Measurements from ENCODE around the gene OCA2. TPM values are rescaled to one million over a fixed set of nuclear protein-coding genes. Genes with fewer than 3 reads are reported as not detected.

OCA2 gene
- total and polyA plus RNA-seq, 2 experiments from 2014 or later = not detected

- WGBS, 2 experiments (ENCODE audit: low coverage in 1 of 2, low lambda C conversion rate in 2 of 2, missing lambda C conversion rate in 2 of 2) = 62 to 64% methylated on average over 9 of the region's 9 CpGs
- no peak overlapping the region for H3K9ac ChIP-seq
These were observed 115.6 kb downstream of the OCA2 start for GRCh38 chr15:27983496-27983895.

GRCh38 chr15:27977696-27978095, 121.4 kb downstream of the OCA2 start:
- no peak for TF ChIP-seq EZH2 (IDR thresholded peaks at IDR 0.05; ENCODE audit: insufficient read depth, poor library complexity, severe bottlenecking)
- no peak for TF ChIP-seq EZH2phosphoT487 (IDR thresholded peaks at IDR 0.05; ENCODE audit: insufficient read depth, low read depth)
- Histone ChIP-seq H3K27me3 (replicated peaks; ENCODE audit: insufficient read depth) (no peaks in the 10 kb centered on the region), H4K20me1 (ENCODE audit: insufficient read depth) (no peaks in the 10 kb centered on the region), H3K4me3 (no peak overlapping the region), H3K9me3 (ENCODE audit: low read depth) (no peaks in the 10 kb centered on the region), H3K9me2 (ENCODE audit: insufficient read depth) (no peaks in the 10 kb centered on the region), H3F3A (ENCODE audit: insufficient read depth) (no peaks in the 10 kb centered on the region), H3K27ac (no peak overlapping the region), H3K4me2 (ENCODE audit: unreplicated experiment) (no peak overlapping the region), H3K9ac (no peak overlapping the region), H3K79me2 (ENCODE audit: insufficient read depth) (no peaks in the 10 kb centered on the region), H2AFZ (no peak overlapping the region), H3K36me3 (ENCODE audit: low read depth) (no peaks in the 10 kb centered on the region), H3K4me1 (ENCODE audit: insufficient read depth) (no peaks in the 10 kb centered on the region)
- no peak for DNase-seq
- 52 to 61% methylated on average over 4 of the region's 4 CpGs for WGBS, 2 experiments (ENCODE audit: low coverage in 1 of 2, low lambda C conversion rate in 2 of 2, missing lambda C conversion rate in 2 of 2)
- in situ Hi-C loops (cut with MboI) = no loop called here

More at GRCh38 chr15:27983496-27983895, 115.6 kb downstream of the OCA2 start:
- no peaks in the 10 kb centered on the region for H3K79me2 ChIP-seq (ENCODE audit: insufficient read depth)
- no peaks in the 10 kb centered on the region for H4K20me1 ChIP-seq (ENCODE audit: insufficient read depth)
- in situ Hi-C loops (cut with MboI) = no loop called here
- no peak for TF ChIP-seq EZH2 (IDR thresholded peaks at IDR 0.05; ENCODE audit: insufficient read depth, poor library complexity, severe bottlenecking)
- no peak for TF ChIP-seq EZH2phosphoT487 (IDR thresholded peaks at IDR 0.05; ENCODE audit: insufficient read depth, low read depth)
- no peak overlapping the region for H3K4me2 ChIP-seq (ENCODE audit: unreplicated experiment)
- no peaks in the 10 kb centered on the region for H3K9me2 ChIP-seq (ENCODE audit: insufficient read depth)
- H3F3A ChIP-seq (ENCODE audit: insufficient read depth) = no peaks in the 10 kb centered on the region
- H2AFZ ChIP-seq = no peak overlapping the region
- no peak overlapping the region for H3K27ac ChIP-seq
- no peak overlapping the region for H3K4me3 ChIP-seq
- no peaks in the 10 kb centered on the region for H3K4me1 ChIP-seq (ENCODE audit: insufficient read depth)
- H3K27me3 ChIP-seq (replicated peaks; ENCODE audit: insufficient read depth) = no peaks in the 10 kb centered on the region
- DNase-seq = no peak
- H3K9me3 ChIP-seq (ENCODE audit: low read depth) = no peaks in the 10 kb centered on the region
- no peaks in the 10 kb centered on the region for H3K36me3 ChIP-seq (ENCODE audit: low read depth)

GRCh38 chr15:27973886-27974285, 125.2 kb downstream of the OCA2 start:
- no peak overlapping the region for H3K4me3 ChIP-seq
- H3K4me1 ChIP-seq (ENCODE audit: insufficient read depth) = no peaks in the 10 kb centered on the region
- no peaks in the 10 kb centered on the region for H3K36me3 ChIP-seq (ENCODE audit: low read depth)
- TF ChIP-seq EZH2 (IDR thresholded peaks at IDR 0.05; ENCODE audit: insufficient read depth, poor library complexity, severe bottlenecking) = no peak
- TF ChIP-seq EZH2phosphoT487 (IDR thresholded peaks at IDR 0.05; ENCODE audit: insufficient read depth, low read depth) = no peak
- H4K20me1 ChIP-seq (ENCODE audit: insufficient read depth) = no peaks in the 10 kb centered on the region
- no peak overlapping the region for H3K4me2 ChIP-seq (ENCODE audit: unreplicated experiment)
- H3K79me2 ChIP-seq (ENCODE audit: insufficient read depth) = no peaks in the 10 kb centered on the region
- no peaks in the 10 kb centered on the region for H3F3A ChIP-seq (ENCODE audit: insufficient read depth)
- no peak overlapping the region for H2AFZ ChIP-seq
- no peak overlapping the region for H3K9ac ChIP-seq
- no peaks in the 10 kb centered on the region for H3K9me3 ChIP-seq (ENCODE audit: low read depth)
- in situ Hi-C loops (cut with MboI) = no loop called here
- H3K27ac ChIP-seq = no peak overlapping the region
- DNase-seq = no peak
- no peaks in the 10 kb centered on the region for H3K27me3 ChIP-seq (replicated peaks; ENCODE audit: insufficient read depth)
- no peaks in the 10 kb centered on the region for H3K9me2 ChIP-seq (ENCODE audit: insufficient read depth)

- no peak overlapping the region for H3K4me2 ChIP-seq (ENCODE audit: unreplicated experiment)
- no peak overlapping the region for H2AFZ ChIP-seq
- H3K79me2 ChIP-seq (ENCODE audit: insufficient read depth) = no peaks in the 10 kb centered on the region
- 54 to 58% methylated on average over 24 of the region's 24 CpGs for WGBS, 2 experiments (ENCODE audit: low coverage in 1 of 2, low lambda C conversion rate in 2 of 2, missing lambda C conversion rate in 2 of 2)
- H3K9me3 ChIP-seq (ENCODE audit: low read depth) = no peaks in the 10 kb centered on the region
- no peak overlapping the region for H3K9ac ChIP-seq
- no peak overlapping the region for H3K27ac ChIP-seq
- in situ Hi-C loops (cut with MboI) = no loop called here
- no peaks in the 10 kb centered on the region for H3K27me3 ChIP-seq (replicated peaks; ENCODE audit: insufficient read depth)
- H3K36me3 ChIP-seq (ENCODE audit: low read depth) = no peaks in the 10 kb centered on the region
- no peak for DNase-seq
- H3K4me1 ChIP-seq (ENCODE audit: insufficient read depth) = no peaks in the 10 kb centered on the region
- H3K9me2 ChIP-seq (ENCODE audit: insufficient read depth) = no peaks in the 10 kb centered on the region
- TF ChIP-seq EZH2phosphoT487 (IDR thresholded peaks at IDR 0.05; ENCODE audit: insufficient read depth, low read depth) (no peak), EZH2 (IDR thresholded peaks at IDR 0.05; ENCODE audit: insufficient read depth, poor library complexity, severe bottlenecking) (no peak)
- no peaks in the 10 kb centered on the region for H4K20me1 ChIP-seq (ENCODE audit: insufficient read depth)
- no peak overlapping the region for H3K4me3 ChIP-seq
- no peaks in the 10 kb centered on the region for H3F3A ChIP-seq (ENCODE audit: insufficient read depth)
These were observed 128.3 kb downstream of the OCA2 start for GRCh38 chr15:27970661-27971392.

Measured in GM23248 (cell line).